ENCODE measurements around the gene BACH2. TPM values are rescaled to one million over a fixed set of nuclear protein-coding genes. Genes with fewer than 3 reads are reported as not detected.
A peak's percentile ranks its signal among the peaks of the same experiment; 100 is the strongest.

BACH2 gene
- total RNA-seq, 2 experiments from 2014 or later = 60.7 to 66.9 TPM

GRCh38 chr6:90233994-90234393, 62.6 kb downstream of the BACH2 start:
- Mint-ChIP-seq H3K27ac (peak overlapping the region; percentile 96), H3K9me3 (peaks cover 2% of the 10 kb centered on the region), H3K4me3 (peak overlapping the region; percentile 25), H3K27me3 (no peaks in the 10 kb centered on the region), H3K4me1 (ENCODE audit: low read depth) (peaks cover 92% of the 10 kb centered on the region), H3K36me3 (ENCODE audit: low read depth) (peaks cover 65% of the 10 kb centered on the region)
- intact Hi-C loops (cut with micrococcal nuclease) = loop anchor here (1.0 to 5.0 kb wide), 5 partner anchors 15 to 50 kb away; no protein-coding TSS in a partner anchor
- no peak for TF ChIP-seq CTCF (IDR thresholded peaks at IDR 0.05)
- ChIA-PET POLR2A (interaction anchor here (0.6 to 4.2 kb wide), 12 partner anchors 10 to 279 kb away, joined by 3 to 34 read pairs (median 5); partner anchors contain the start of gene BACH2), CTCF (interaction anchor here (0.9 to 1.9 kb wide), 5 partner anchors 11 to 243 kb away, joined by 3 to 8 read pairs (median 5); no protein-coding TSS in a partner anchor)
- ATAC-seq (peak; percentile 86), DNase-seq (peak; percentile 93)

DNA sequence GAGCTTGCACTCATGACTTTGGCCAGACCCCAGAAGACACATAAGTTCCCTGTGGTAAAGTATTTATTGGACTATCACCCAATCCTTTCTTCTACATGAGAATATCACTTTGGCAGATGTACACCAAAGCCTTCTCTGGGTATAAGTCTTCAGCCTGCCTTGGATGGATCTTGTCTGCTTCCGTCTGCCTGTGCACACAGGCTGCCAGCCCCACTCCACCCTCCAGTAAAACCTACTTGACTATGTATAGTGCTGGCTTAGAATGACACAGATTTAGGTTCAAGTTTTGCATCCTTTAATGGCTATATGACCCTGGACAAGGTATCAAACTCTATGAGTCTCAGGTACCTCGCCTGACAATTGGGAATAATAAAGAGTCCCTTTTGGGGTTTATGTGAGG, 63.4 kb downstream of the BACH2 start:
- CTCF ChIA-PET = no interaction called here
- Mint-ChIP-seq H3K27me3 (no peaks in the 10 kb centered on the region), H3K27ac (peak overlapping the region; percentile 96), H3K36me3 (ENCODE audit: low read depth) (peaks cover 63% of the 10 kb centered on the region), H3K4me1 (ENCODE audit: low read depth) (peaks cover 92% of the 10 kb centered on the region), H3K9me3 (peaks cover 2% of the 10 kb centered on the region), H3K4me3 (no peak overlapping the region)
- no peak for TF ChIP-seq CTCF (IDR thresholded peaks at IDR 0.05)
- intact Hi-C loops (cut with micrococcal nuclease) = loop anchor here (5.0 kb wide), 2 partner anchors 36 to 39 kb away; no protein-coding TSS in a partner anchor
- ATAC-seq (no peak), DNase-seq (no peak)
- POLR2A ChIA-PET = interaction anchor here (0.8 to 4.2 kb wide), 5 partner anchors 11 to 52 kb away, joined by 3 to 34 read pairs (median 4); no protein-coding TSS in a partner anchor

DNA sequence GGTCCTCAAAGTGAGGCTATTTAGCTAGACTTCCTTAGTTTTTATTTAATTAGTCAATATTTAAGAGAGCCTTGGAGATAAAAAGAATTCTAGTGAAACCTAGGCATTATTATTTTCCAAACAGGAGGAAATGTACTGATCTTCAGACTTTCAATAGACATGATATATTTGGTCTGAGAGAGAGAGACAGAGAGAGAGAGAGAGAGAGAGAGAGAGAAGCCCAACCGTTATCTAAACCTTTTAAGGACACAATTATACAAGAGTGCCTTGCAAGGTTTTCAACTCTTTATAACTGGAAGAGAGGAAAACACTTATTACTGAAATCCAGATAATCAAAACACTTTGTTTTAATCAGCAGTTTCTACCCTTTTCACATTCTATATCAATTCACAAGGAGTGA, 64.8 kb downstream of the BACH2 start:
- CTCF ChIA-PET = interaction anchor here (0.8 kb wide), 1 partner anchor 113 kb away, joined by 3 read pairs; no protein-coding TSS in a partner anchor
- Mint-ChIP-seq H3K4me1 (ENCODE audit: low read depth) (peaks cover 93% of the 10 kb centered on the region), H3K36me3 (ENCODE audit: low read depth) (peaks cover 67% of the 10 kb centered on the region), H3K9me3 (no peaks in the 10 kb centered on the region), H3K27ac (peak overlapping the region; percentile 96), H3K4me3 (no peak overlapping the region), H3K27me3 (no peaks in the 10 kb centered on the region)
- DNase-seq = no peak
- intact Hi-C loops (cut with micrococcal nuclease) = loop anchor here (5.0 kb wide), 2 partner anchors 34 to 41 kb away; no protein-coding TSS in a partner anchor
- no peak for ATAC-seq
- TF ChIP-seq CTCF (IDR thresholded peaks at IDR 0.05) = no peak
- POLR2A ChIA-PET = interaction anchor here (0.7 to 4.2 kb wide), 3 partner anchors 15 to 53 kb away, joined by 3 to 34 read pairs (median 4); no protein-coding TSS in a partner anchor

- H3K4me1 Mint-ChIP-seq (ENCODE audit: low read depth) = peaks cover 92% of the 10 kb centered on the region
- CTCF ChIA-PET = interaction anchor here (0.8 to 1.5 kb wide), 2 partner anchors 16 to 113 kb away, joined by 3 read pairs; no protein-coding TSS in a partner anchor
- peaks cover 66% of the 10 kb centered on the region for H3K36me3 Mint-ChIP-seq (ENCODE audit: low read depth)
- POLR2A ChIA-PET = interaction anchor here (0.6 to 3.0 kb wide), 5 partner anchors 13 to 100 kb away, joined by 3 to 20 read pairs (median 4); no protein-coding TSS in a partner anchor
- no peaks in the 10 kb centered on the region for H3K27me3 Mint-ChIP-seq
- peak overlapping the region; percentile 96 for H3K27ac Mint-ChIP-seq
- H3K9me3 Mint-ChIP-seq = no peaks in the 10 kb centered on the region
- intact Hi-C loops (cut with micrococcal nuclease) = loop anchor here (5.0 kb wide), 2 partner anchors 34 to 41 kb away; no protein-coding TSS in a partner anchor
- DNase-seq (no peak), ATAC-seq (no peak)
- TF ChIP-seq CTCF (IDR thresholded peaks at IDR 0.05) = no peak
- no peak overlapping the region for H3K4me3 Mint-ChIP-seq
Observed at GRCh38 chr6:90231308-90231707, 65.3 kb downstream of the BACH2 start.
